NB4 (cell line): ENCODE measurements around the gene SLC30A1.
"Not testable (repeated sequence)": the region's sequence is repeated elsewhere in the genome, so short reads cannot be mapped to it uniquely, and the experiment has no call there.

ENCODE experiments used
- DNase-seq: peaks from one replicate; pipeline ENCODE4 v3.0.0; 2010; ENCODE audit warnings: low read depth
- H3K4me3 ChIP-seq: one replicate; pipeline ENCODE4 v1.5.1; 2011; ENCODE audit warnings: mild to moderate bottlenecking, low read depth, low read length, moderate library complexity
- CTCF ChIP-seq: IDR thresholded peaks from one replicate; pipeline ENCODE4 v1.5.1; 2012; ENCODE audit warnings: low read depth, low read length
- MAX ChIP-seq: IDR thresholded peaks from 2 replicates; pipeline ENCODE4 v1.6.1; 2011; ENCODE audit warnings: low read depth, low read length
- MYC ChIP-seq: IDR thresholded peaks from 2 replicates; pipeline ENCODE4 v1.6.1; 2011; ENCODE audit warnings: low read depth, low read length
- POLR2A ChIP-seq: IDR thresholded peaks from 2 replicates; pipeline ENCODE4 v1.6.1; 2011; ENCODE audit warnings: mild to moderate bottlenecking; ENCODE audit not compliant: insufficient read length; ENCODE audit errors: extremely low read depth

The SLC30A1 gene

GRCh38 chr1:211578640-211579439 is at the start of gene SLC30A1:
Gene SLC30A1, minus strand, starts transcription at chr1:211579161. Its CDS starts 549 bp downstream, at chr1:211578612.
- TF ChIP-seq POLR2A, result peak; percentile 60
- no peak for TF ChIP-seq CTCF
- TF ChIP-seq MAX, result peak; percentile 46; the same call in 1 of the 2 replicates
- TF ChIP-seq MYC, result no peak
- peak within 1 kb of the TSS; percentile 97 for H3K4me3 ChIP-seq

GRCh38 chr1:211628417-211628816 is 49.5 kb upstream of the SLC30A1 start:
- TF ChIP-seq MAX, result no peak
- no peak for TF ChIP-seq MYC
- no peak for TF ChIP-seq CTCF
- no peak for TF ChIP-seq POLR2A
- no peak for DNase-seq
- H3K4me3 ChIP-seq, result no peak overlapping the region

More at GRCh38 chr1:211578640-211579439, at the start of gene SLC30A1:
- DNase-seq, result peak; percentile 99

GRCh38 chr1:211627259-211627658 is 48.3 kb upstream of the SLC30A1 start:
- no peak overlapping the region for H3K4me3 ChIP-seq
- TF ChIP-seq CTCF (no peak), MAX (no peak), POLR2A (no peak), MYC (no peak)
- no peak for DNase-seq

- not testable (repeated sequence) for DNase-seq, H3K4me3 ChIP-seq
These were observed 46.9 kb upstream of the SLC30A1 start for GRCh38 chr1:211625866-211626265.

GRCh38 chr1:211625040-211625439 is 46.1 kb upstream of the SLC30A1 start:
- no peak overlapping the region for H3K4me3 ChIP-seq
- DNase-seq, result peak; percentile 76
- TF ChIP-seq MAX (no peak), CTCF (peak; percentile 49), MYC (no peak), POLR2A (no peak)

- TF ChIP-seq CTCF, result no peak
- no peak for TF ChIP-seq POLR2A
- no peak for TF ChIP-seq MYC
- no peak for TF ChIP-seq MAX
These were observed 44.6 kb upstream of the SLC30A1 start for GRCh38 chr1:211623515-211623914.

More at GRCh38 chr1:211623515-211623914, 44.6 kb upstream of the SLC30A1 start:
- no peak for DNase-seq
- no peak overlapping the region for H3K4me3 ChIP-seq
